ENCODE data around the gene C3orf62.

- TF ChIP-seq POLR2AphosphoS5 (IDR thresholded peaks at IDR 0.05; ENCODE audit: low read depth, low read length) (no peak), POLR2A (IDR thresholded peaks at IDR 0.05; ENCODE audit: low read depth, low read length) (no peak)
Observed at GRCh38 chr3:49313896-49314688, 37.1 kb upstream of the C3orf62 start.
